HepG2 (cell line): ENCODE measurements around the gene SCYGR5.

Experiments
- CEBPG ChIP-seq: IDR thresholded peaks from 2 replicates; pipeline ENCODE4 v1.6.1; 2016
- FOXA1 ChIP-seq, 2 experiments: fragments of 450-650 bp in 1 of 2; sonication (generic) in 1 of 2; formaldehyde crosslinking in 1 of 2; IDR thresholded peaks; 2 replicates each; pipeline versions ENCODE4 v1.4.0 to v1.6.1; 2016 to 2020; ENCODE audit warnings: missing genetic modification reagents in 1 of 2
- RBAK ChIP-seq: sonication (generic); formaldehyde crosslinking; IDR thresholded peaks from 2 replicates; pipeline ENCODE4 v1.5.1; 2020; ENCODE audit warnings: mild to moderate bottlenecking, missing genetic modification reagents
- TEAD2 ChIP-seq: sonication (generic); formaldehyde crosslinking; IDR thresholded peaks from 2 replicates; pipeline ENCODE4 v1.9.0; 2021; ENCODE audit warnings: missing genetic modification reagents
- ZMYM4 ChIP-seq: sonication (generic); formaldehyde crosslinking; IDR thresholded peaks from 2 replicates; pipeline ENCODE4 v1.8.1; 2023; ENCODE audit warnings: mild to moderate bottlenecking, missing genetic modification reagents
- ZNF562 ChIP-seq: sonication (generic); formaldehyde crosslinking; IDR thresholded peaks from 2 replicates; pipeline ENCODE4 v1.8.0; 2022; ENCODE audit warnings: missing genetic modification reagents, borderline replicate concordance
- ZNF790 ChIP-seq: sonication (generic); formaldehyde crosslinking; IDR thresholded peaks from 2 replicates; pipeline ENCODE4 v1.8.0; 2022; ENCODE audit warnings: missing genetic modification reagents, mild to moderate bottlenecking, borderline replicate concordance
- TF ChIP-seq, protein P1 (sequence below): sonication (generic); formaldehyde crosslinking; IDR thresholded peaks from 2 replicates; pipeline ENCODE4 v1.5.0; 2020; ENCODE audit warnings: mild to moderate bottlenecking, missing genetic modification reagents, moderate library complexity
- TF ChIP-seq, protein P2 (sequence below): sonication (generic); formaldehyde crosslinking; IDR thresholded peaks from 2 replicates; pipeline ENCODE4 v1.8.1; 2022; ENCODE audit warnings: low read depth, mild to moderate bottlenecking, missing genetic modification reagents
- TF ChIP-seq, protein P3 (sequence below): sonication (generic); formaldehyde crosslinking; IDR thresholded peaks from 2 replicates; pipeline ENCODE4 v1.4.0; 2020; ENCODE audit warnings: missing genetic modification reagents

DNA sequence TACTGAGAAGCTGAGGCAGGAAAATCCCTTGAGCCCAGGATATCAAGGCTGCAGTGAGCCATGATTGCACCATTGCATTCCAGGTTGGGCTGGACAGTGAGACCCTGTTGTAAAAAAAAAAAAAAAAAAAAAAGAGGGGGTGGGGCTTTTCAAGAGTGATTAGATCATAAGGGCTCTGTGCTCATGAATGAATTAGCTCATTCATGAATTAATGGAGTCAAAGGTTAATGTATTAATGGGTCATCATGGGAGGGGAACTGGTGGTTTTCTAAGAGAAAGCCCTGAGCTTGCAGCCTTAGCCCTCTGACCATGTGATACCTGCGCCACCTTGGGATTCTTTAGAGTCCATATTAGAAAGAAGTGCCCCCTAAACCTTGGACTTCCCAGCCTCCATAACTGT lies 46.7 kb downstream of the SCYGR5 start:
- TF ChIP-seq, protein P1, sequence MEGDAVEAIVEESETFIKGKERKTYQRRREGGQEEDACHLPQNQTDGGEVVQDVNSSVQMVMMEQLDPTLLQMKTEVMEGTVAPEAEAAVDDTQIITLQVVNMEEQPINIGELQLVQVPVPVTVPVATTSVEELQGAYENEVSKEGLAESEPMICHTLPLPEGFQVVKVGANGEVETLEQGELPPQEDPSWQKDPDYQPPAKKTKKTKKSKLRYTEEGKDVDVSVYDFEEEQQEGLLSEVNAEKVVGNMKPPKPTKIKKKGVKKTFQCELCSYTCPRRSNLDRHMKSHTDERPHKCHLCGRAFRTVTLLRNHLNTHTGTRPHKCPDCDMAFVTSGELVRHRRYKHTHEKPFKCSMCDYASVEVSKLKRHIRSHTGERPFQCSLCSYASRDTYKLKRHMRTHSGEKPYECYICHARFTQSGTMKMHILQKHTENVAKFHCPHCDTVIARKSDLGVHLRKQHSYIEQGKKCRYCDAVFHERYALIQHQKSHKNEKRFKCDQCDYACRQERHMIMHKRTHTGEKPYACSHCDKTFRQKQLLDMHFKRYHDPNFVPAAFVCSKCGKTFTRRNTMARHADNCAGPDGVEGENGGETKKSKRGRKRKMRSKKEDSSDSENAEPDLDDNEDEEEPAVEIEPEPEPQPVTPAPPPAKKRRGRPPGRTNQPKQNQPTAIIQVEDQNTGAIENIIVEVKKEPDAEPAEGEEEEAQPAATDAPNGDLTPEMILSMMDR (CRISPR knock-in tag) = no peak
- no peak for TF ChIP-seq RBAK (CRISPR knock-in tag)
- TF ChIP-seq, protein P2, sequence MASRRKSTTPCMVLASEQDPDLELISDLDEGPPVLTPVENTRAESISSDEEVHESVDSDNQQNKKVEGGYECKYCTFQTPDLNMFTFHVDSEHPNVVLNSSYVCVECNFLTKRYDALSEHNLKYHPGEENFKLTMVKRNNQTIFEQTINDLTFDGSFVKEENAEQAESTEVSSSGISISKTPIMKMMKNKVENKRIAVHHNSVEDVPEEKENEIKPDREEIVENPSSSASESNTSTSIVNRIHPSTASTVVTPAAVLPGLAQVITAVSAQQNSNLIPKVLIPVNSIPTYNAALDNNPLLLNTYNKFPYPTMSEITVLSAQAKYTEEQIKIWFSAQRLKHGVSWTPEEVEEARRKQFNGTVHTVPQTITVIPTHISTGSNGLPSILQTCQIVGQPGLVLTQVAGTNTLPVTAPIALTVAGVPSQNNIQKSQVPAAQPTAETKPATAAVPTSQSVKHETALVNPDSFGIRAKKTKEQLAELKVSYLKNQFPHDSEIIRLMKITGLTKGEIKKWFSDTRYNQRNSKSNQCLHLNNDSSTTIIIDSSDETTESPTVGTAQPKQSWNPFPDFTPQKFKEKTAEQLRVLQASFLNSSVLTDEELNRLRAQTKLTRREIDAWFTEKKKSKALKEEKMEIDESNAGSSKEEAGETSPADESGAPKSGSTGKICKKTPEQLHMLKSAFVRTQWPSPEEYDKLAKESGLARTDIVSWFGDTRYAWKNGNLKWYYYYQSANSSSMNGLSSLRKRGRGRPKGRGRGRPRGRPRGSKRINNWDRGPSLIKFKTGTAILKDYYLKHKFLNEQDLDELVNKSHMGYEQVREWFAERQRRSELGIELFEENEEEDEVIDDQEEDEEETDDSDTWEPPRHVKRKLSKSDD (CRISPR knock-in tag) = no peak
- no peak for TF ChIP-seq ZMYM4 (CRISPR knock-in tag)
- TF ChIP-seq CEBPG = no peak
- no peak for TF ChIP-seq FOXA1 (IDR thresholded peaks at IDR 0.05)
- TF ChIP-seq FOXA1 (CRISPR knock-in tag; IDR thresholded peaks at IDR 0.05) = no peak
- no peak for TF ChIP-seq TEAD2
- TF ChIP-seq, protein P3, sequence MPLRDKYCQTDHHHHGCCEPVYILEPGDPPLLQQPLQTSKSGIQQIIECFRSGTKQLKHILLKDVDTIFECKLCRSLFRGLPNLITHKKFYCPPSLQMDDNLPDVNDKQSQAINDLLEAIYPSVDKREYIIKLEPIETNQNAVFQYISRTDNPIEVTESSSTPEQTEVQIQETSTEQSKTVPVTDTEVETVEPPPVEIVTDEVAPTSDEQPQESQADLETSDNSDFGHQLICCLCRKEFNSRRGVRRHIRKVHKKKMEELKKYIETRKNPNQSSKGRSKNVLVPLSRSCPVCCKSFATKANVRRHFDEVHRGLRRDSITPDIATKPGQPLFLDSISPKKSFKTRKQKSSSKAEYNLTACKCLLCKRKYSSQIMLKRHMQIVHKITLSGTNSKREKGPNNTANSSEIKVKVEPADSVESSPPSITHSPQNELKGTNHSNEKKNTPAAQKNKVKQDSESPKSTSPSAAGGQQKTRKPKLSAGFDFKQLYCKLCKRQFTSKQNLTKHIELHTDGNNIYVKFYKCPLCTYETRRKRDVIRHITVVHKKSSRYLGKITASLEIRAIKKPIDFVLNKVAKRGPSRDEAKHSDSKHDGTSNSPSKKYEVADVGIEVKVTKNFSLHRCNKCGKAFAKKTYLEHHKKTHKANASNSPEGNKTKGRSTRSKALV (CRISPR knock-in tag) = no peak
- TF ChIP-seq ZNF562 (CRISPR knock-in tag) = no peak
- TF ChIP-seq ZNF790 = no peak
